Measurements from ENCODE around the gene KIF22. TPM values are rescaled to one million over a fixed set of nuclear protein-coding genes. Genes with fewer than 3 reads are reported as not detected.

KIF22 gene
- total and polyA plus RNA-seq, 3 experiments from 2014 or later: 61.2 to 131 (median 118) TPM

Other genes with a start within 250 kb of the KIF22 start
- 100 to 1,000 TPM; 136 to 144 TPM for gene SPN, start 127.5 kb upstream of the KIF22 start, total RNA-seq
- 255 TPM for gene SPN, start 127.5 kb upstream of the KIF22 start, polyA plus RNA-seq
- gene QPRT, start 111.6 kb upstream of the KIF22 start, total RNA-seq: 1 to 10 TPM; 3.0 to 3.5 TPM
- gene QPRT, start 111.6 kb upstream of the KIF22 start, polyA plus RNA-seq: 0.74 TPM
- 10 to 100 TPM; 32.3 to 33.3 TPM for gene C16orf54, start 44.8 kb upstream of the KIF22 start, total RNA-seq
- gene C16orf54, start 44.8 kb upstream of the KIF22 start, polyA plus RNA-seq: 45.0 TPM
- not detected for gene ZG16, start 12.5 kb upstream of the KIF22 start, total RNA-seq
- not detected for gene ZG16, start 12.5 kb upstream of the KIF22 start, polyA plus RNA-seq
- gene MAZ, start 15.8 kb downstream of the KIF22 start, total RNA-seq: 100 to 1,000 TPM; 455 to 478 TPM
- 85.7 TPM for gene MAZ, start 15.8 kb downstream of the KIF22 start, polyA plus RNA-seq
- gene PRRT2, start 21.4 kb downstream of the KIF22 start, total RNA-seq: 1 to 10 TPM; 1.2 to 1.3 TPM
- 0.18 TPM for gene PRRT2, start 21.4 kb downstream of the KIF22 start, polyA plus RNA-seq
- gene PAGR1, start 25.4 kb downstream of the KIF22 start, total RNA-seq: 10 to 100 TPM; 41.9 to 44.3 TPM
- gene PAGR1, start 25.4 kb downstream of the KIF22 start, polyA plus RNA-seq: 53.1 TPM
- 10 to 100 TPM; 54.5 to 55.4 TPM for gene MVP, start 29.7 kb downstream of the KIF22 start, total RNA-seq
- gene MVP, start 29.7 kb downstream of the KIF22 start, polyA plus RNA-seq: 155 TPM
- 10 to 100 TPM; 63.9 to 68.4 TPM for gene CDIPT, start 72.5 kb downstream of the KIF22 start, total RNA-seq
- 109 TPM for gene CDIPT, start 72.5 kb downstream of the KIF22 start, polyA plus RNA-seq
- under 1 TPM; 0.07 to 0.15 TPM for gene SEZ6L2, start 108.8 kb downstream of the KIF22 start, total RNA-seq
- gene SEZ6L2, start 108.8 kb downstream of the KIF22 start, polyA plus RNA-seq: not detected
- 1 to 10 TPM; 1.2 to 1.7 TPM for gene ASPHD1, start 109.7 kb downstream of the KIF22 start, total RNA-seq
- gene ASPHD1, start 109.7 kb downstream of the KIF22 start, polyA plus RNA-seq: not detected
- 10 to 100 TPM; 35.7 to 37.1 TPM for gene KCTD13, start 135.5 kb downstream of the KIF22 start, total RNA-seq
- gene KCTD13, start 135.5 kb downstream of the KIF22 start, polyA plus RNA-seq: 15.9 TPM
- 10 to 100 TPM; 36.8 to 43.4 TPM for gene TMEM219, start 171.3 kb downstream of the KIF22 start, total RNA-seq
- 168 TPM for gene TMEM219, start 171.3 kb downstream of the KIF22 start, polyA plus RNA-seq
- 10 to 100 TPM; 41.8 to 44.3 TPM for gene TAOK2, start 183.1 kb downstream of the KIF22 start, total RNA-seq
- 7.1 TPM for gene TAOK2, start 183.1 kb downstream of the KIF22 start, polyA plus RNA-seq
- gene HIRIP3, start 204.9 kb downstream of the KIF22 start, total RNA-seq: 10 to 100 TPM; 45.6 to 48.0 TPM
- 22.0 TPM for gene HIRIP3, start 204.9 kb downstream of the KIF22 start, polyA plus RNA-seq
- 100 to 1,000 TPM; 121 to 123 TPM for gene INO80E, start 205.5 kb downstream of the KIF22 start, total RNA-seq
- 6.5 TPM for gene INO80E, start 205.5 kb downstream of the KIF22 start, polyA plus RNA-seq
- gene DOC2A, start 220.3 kb downstream of the KIF22 start, total RNA-seq: under 1 TPM; 0.13 to 0.42 TPM
- not detected for gene DOC2A, start 220.3 kb downstream of the KIF22 start, polyA plus RNA-seq
- not detected for gene C16orf92, start 232.4 kb downstream of the KIF22 start, total RNA-seq
- not detected for gene C16orf92, start 232.4 kb downstream of the KIF22 start, polyA plus RNA-seq
- under 1 TPM; 0.55 to 0.84 TPM for gene TLCD3B, start 240.5 kb downstream of the KIF22 start, total RNA-seq
- not detected for gene TLCD3B, start 240.5 kb downstream of the KIF22 start, polyA plus RNA-seq